Endothelial cell of umbilical vein (primary cell): ENCODE measurements around the gene CFLAR. TPM values are rescaled to one million over a fixed set of nuclear protein-coding genes. Genes with fewer than 3 reads are reported as not detected.
A peak's percentile ranks its signal among the peaks of the same experiment; 100 is the strongest.

ENCODE experiments used
- BruUV-seq: library from RNA; stranded (reverse); fragments of 400-500 nt; replicated peaks from 2 replicates; lab custom pipeline; 2021; lab: Mats Ljungman, UMichigan
- CTCF ChIA-PET: fragments of 300-600, 350-600 bp; sonication (Branson Sonifier 250); formaldehyde crosslinking; loops from one replicate; lab custom pipeline; 2021; ENCODE audit warnings: antibody characterized with exemption, inconsistent platforms; lab: Charles Lee
- POLR2A ChIA-PET: fragments of 300-600, 350-600 bp; sonication (Branson Sonifier 250); formaldehyde crosslinking; loops from one replicate; lab custom pipeline; 2021; ENCODE audit warnings: antibody characterized with exemption, inconsistent platforms; lab: Charles Lee
- DNase-seq: peaks from one replicate; pipeline ENCODE4 v3.0.0-alpha.2; 2011; ENCODE audit warnings: low read depth, low spot score
- FAIRE-seq: peaks from 2 replicates; lab custom pipeline; 2011; peaks lifted over from hg19 to GRCh38; lab: Jason Lieb, UNC
- H2AFZ ChIP-seq: 2 replicates; pipeline ENCODE4 v1.6.0; 2012; ENCODE audit warnings: low read depth, low read length, control low read depth, inconsistent platforms
- H3K27ac ChIP-seq: 2 replicates; pipeline ENCODE4 v1.5.1; 2011; ENCODE audit warnings: low read depth, mild to moderate bottlenecking, control low read depth, low read length, moderate library complexity; ENCODE audit not compliant: insufficient read depth
- H3K27me3 ChIP-seq, 2 experiments: 2 replicates each; pipeline versions ENCODE4 v1.6.0 to v1.6.1; 2011; ENCODE audit warnings: low read length in 2 of 2, mixed read lengths in 1 of 2; ENCODE audit not compliant: control insufficient read depth in 2 of 2, insufficient read depth in 2 of 2
- H3K36me3 ChIP-seq, 2 experiments: 2 replicates in 1 of 2; 3 replicates in 1 of 2; pipeline ENCODE4 v1.5.1; 2011; ENCODE audit warnings: low read length in 2 of 2, mild to moderate bottlenecking in 1 of 2, moderate library complexity in 1 of 2; ENCODE audit not compliant: control insufficient read depth in 2 of 2, insufficient read depth in 2 of 2; ENCODE audit errors: extremely low read depth in 1 of 2
- H3K4me1 ChIP-seq: 3 replicates; pipeline ENCODE4 v1.5.1; 2011; ENCODE audit warnings: mild to moderate bottlenecking, low read length; ENCODE audit not compliant: control insufficient read depth, insufficient read depth; ENCODE audit errors: extremely low read depth
- H3K4me2 ChIP-seq: 2 replicates; pipeline ENCODE4 v1.6.1; 2011; ENCODE audit warnings: low read length, control low read depth, mixed read lengths; ENCODE audit not compliant: insufficient read depth
- H3K4me3 ChIP-seq, 3 experiments: fragments of 200-600 bp in 1 of 3; sonication (generic), shearing (Covaris generic) in 1 of 3; replicated peaks in 1 of 3; 2 replicates each; pipeline ENCODE4 v1.5.1; 2011 to 2016; ENCODE audit warnings: control low read depth in 3 of 3, low read length in 3 of 3, mild to moderate bottlenecking in 2 of 3, inconsistent platforms in 1 of 3, low read depth in 1 of 3, moderate library complexity in 1 of 3; ENCODE audit not compliant: insufficient read depth in 1 of 3
- H3K79me2 ChIP-seq: 2 replicates; pipeline ENCODE4 v1.6.0; 2012; ENCODE audit warnings: low read length, inconsistent platforms; ENCODE audit not compliant: control insufficient read depth, insufficient read depth
- H3K9ac ChIP-seq: replicated peaks from 2 replicates; pipeline ENCODE3; 2011; ENCODE audit warnings: low read length, control low read depth; ENCODE audit not compliant: insufficient read depth; ENCODE audit errors: extremely low read depth
- H3K9me1 ChIP-seq: replicated peaks from 3 replicates; pipeline ENCODE4 v1.6.0; 2011; ENCODE audit warnings: mild to moderate bottlenecking, low read length; ENCODE audit not compliant: control insufficient read depth, insufficient read depth; ENCODE audit errors: extremely low read depth
- H3K9me3 ChIP-seq: replicated peaks from 2 replicates; pipeline ENCODE4 v1.5.1; 2012; ENCODE audit warnings: low read length, inconsistent platforms; ENCODE audit not compliant: control insufficient read depth, insufficient read depth
- H4K20me1 ChIP-seq: replicated peaks from 2 replicates; pipeline ENCODE3; 2011; ENCODE audit warnings: mild to moderate bottlenecking, low read length; ENCODE audit not compliant: control insufficient read depth, insufficient read depth; ENCODE audit errors: extremely low read depth
- EZH2 ChIP-seq: IDR thresholded peaks from 2 replicates; pipeline ENCODE4 v1.6.1; 2012; ENCODE audit warnings: borderline replicate concordance, low read depth, mild to moderate bottlenecking, moderate library complexity, low read length, inconsistent platforms; ENCODE audit not compliant: severe bottlenecking
- FOS ChIP-seq: IDR thresholded peaks from 2 replicates; pipeline ENCODE4 v1.6.1; 2011; ENCODE audit warnings: mild to moderate bottlenecking, low read length, moderate library complexity, borderline replicate concordance; ENCODE audit not compliant: insufficient read depth
- GATA2 ChIP-seq: IDR thresholded peaks from 2 replicates; pipeline ENCODE4 v1.7.0; 2011; ENCODE audit warnings: low read depth, mild to moderate bottlenecking, moderate library complexity, mixed read lengths, low read length; ENCODE audit not compliant: insufficient read length, insufficient read depth
- JUN ChIP-seq: IDR thresholded peaks from 2 replicates; pipeline ENCODE4 v1.6.1; 2011; ENCODE audit warnings: borderline replicate concordance, low read depth; ENCODE audit not compliant: insufficient read length, insufficient read depth
- POLR2A ChIP-seq: IDR thresholded peaks from 2 replicates; pipeline ENCODE4 v1.6.1; 2012; ENCODE audit warnings: low read depth, mild to moderate bottlenecking, control low read depth, low read length
- POLR2AphosphoS5 ChIP-seq: IDR thresholded peaks from 2 replicates; pipeline ENCODE4 v1.6.1; 2012; ENCODE audit warnings: low read depth, mild to moderate bottlenecking, control low read depth, low read length, moderate library complexity; ENCODE audit not compliant: insufficient read depth
- dilution Hi-C: fragments of 300-500 bp; cut with MboI; formaldehyde crosslinking; loops from one replicate; pipeline ENCODE4 v1.15.0; 2019; ENCODE audit warnings: low sequenced_read_pairs; ENCODE audit not compliant: extremely low pct_ligation_motif_present
- intact Hi-C: fragments of 100-400 bp; cut with micrococcal nuclease; formaldehyde crosslinking; loops from one replicate; pipeline ENCODE4 v1.10.0; 2022
- polyA plus RNA-seq, 4 experiments: library from polyadenylated mRNA; depleted of rRNA in 3 of 4; stranded (reverse) in 3 of 4; unstranded in 1 of 4; fragments of >200 nt; gene quantifications; 2 replicates each; pipeline versions ENCODE4 v1.2.1 to v1.2.3, GENCODE V29; 2011 to 2012; ENCODE audit warnings: missing spikeins in 1 of 4
- total RNA-seq: library from RNA; stranded (reverse); gene quantifications from 2 replicates; pipeline ENCODE4 v1.2.3, GENCODE V29; 2021
- TF ChIP-seq, protein P1 (sequence below): IDR thresholded peaks from 2 replicates; pipeline ENCODE4 v1.6.1; 2011; ENCODE audit not compliant: insufficient read depth, insufficient read length
- TF ChIP-seq, protein P2 (sequence below), 2 donors: IDR thresholded peaks; 1 replicate in 1 of 2; 2 replicates in 1 of 2; pipeline ENCODE4 v1.5.1; 2011; ENCODE audit warnings: low read length in 2 of 2, mild to moderate bottlenecking in 2 of 2, moderate library complexity in 2 of 2, control low read depth in 1 of 2, inconsistent platforms in 1 of 2, low read depth in 1 of 2; ENCODE audit not compliant: insufficient read depth in 1 of 2; ENCODE audit errors: extremely low read depth in 1 of 2

CFLAR gene
- total and polyA plus RNA-seq, 2 donors (not counting 3 experiments of a cell fraction or from before 2014, with no cell fraction given) = 104 to 260 TPM

DNA sequence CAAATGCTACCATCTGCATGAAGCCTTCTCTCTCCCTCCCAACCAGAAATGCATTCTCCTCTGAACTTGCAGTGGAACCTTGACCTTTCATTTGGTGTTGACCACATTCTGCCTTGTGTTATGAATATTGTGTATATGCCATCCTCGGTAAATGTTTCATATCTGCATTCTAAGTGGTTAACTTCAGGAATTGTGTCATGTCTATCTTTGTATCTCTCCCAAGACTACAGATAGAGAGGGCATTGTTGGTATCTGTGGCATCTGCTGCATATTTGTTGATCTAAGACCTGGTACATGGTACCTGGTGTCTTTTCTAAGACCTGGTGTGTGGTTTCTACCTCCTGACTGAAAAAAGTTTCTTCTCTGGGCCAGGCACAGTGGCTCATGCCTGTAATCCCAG lies 101.0 kb downstream of the CFLAR start:
- peaks cover 27% of the 10 kb centered on the region for H3K4me1 ChIP-seq
- intact Hi-C loops (no loop called here), dilution Hi-C loops (no loop called here)
- BruUV-seq = no TSS peak
- no peak for DNase-seq
- no peaks in the 10 kb centered on the region for H3K27me3 ChIP-seq
- no peaks in the 10 kb centered on the region for H3K79me2 ChIP-seq
- no peak overlapping the region for H3K9ac ChIP-seq
- no peak overlapping the region for H2AFZ ChIP-seq
- no peak for FAIRE-seq
- H3K4me2 ChIP-seq = no peak overlapping the region
- ChIA-PET POLR2A (no interaction called here), CTCF (no interaction called here)
- H3K36me3 ChIP-seq = peaks cover 0 to 9% of the 10 kb centered on the region in 2 experiments
- H3K9me3 ChIP-seq = no peaks in the 10 kb centered on the region
- TF ChIP-seq FOS = no peak
- TF ChIP-seq JUN = no peak
- no peak for TF ChIP-seq GATA2
- TF ChIP-seq, protein P1, sequence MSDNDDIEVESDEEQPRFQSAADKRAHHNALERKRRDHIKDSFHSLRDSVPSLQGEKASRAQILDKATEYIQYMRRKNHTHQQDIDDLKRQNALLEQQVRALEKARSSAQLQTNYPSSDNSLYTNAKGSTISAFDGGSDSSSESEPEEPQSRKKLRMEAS = no peak
- TF ChIP-seq POLR2AphosphoS5 = no peak
- no peak for TF ChIP-seq EZH2
- TF ChIP-seq POLR2A = no peak
- no peak overlapping the region for H3K4me3 ChIP-seq
- no peaks in the 10 kb centered on the region for H4K20me1 ChIP-seq
- no peak overlapping the region for H3K27ac ChIP-seq
- H3K9me1 ChIP-seq = no peaks in the 10 kb centered on the region

GRCh38 chr2:201218780-201219179 lies 102.8 kb downstream of the CFLAR start:
- FAIRE-seq = no peak
- Histone ChIP-seq H3K4me1 (peaks cover 26% of the 10 kb centered on the region), H3K4me3 (no peak overlapping the region), H3K9me1 (no peaks in the 10 kb centered on the region), H4K20me1 (no peaks in the 10 kb centered on the region), H3K9ac (no peak overlapping the region), H3K4me2 (no peak overlapping the region), H3K27ac (peak overlapping the region; percentile 53), H3K9me3 (no peaks in the 10 kb centered on the region), H3K36me3 (peaks cover 0 to 9% of the 10 kb centered on the region in 2 experiments), H3K27me3 (no peaks in the 10 kb centered on the region), H2AFZ (no peak overlapping the region), H3K79me2 (no peaks in the 10 kb centered on the region)
- ChIA-PET CTCF (interaction anchor here (1.0 to 6.7 kb wide), 3 partner anchors 14 to 41 kb away, joined by 3 to 71 read pairs (median 12); no protein-coding TSS in a partner anchor), POLR2A (no interaction called here)
- no TSS peak for BruUV-seq
- intact Hi-C loops (no loop called here), dilution Hi-C loops (no loop called here)
- peak; percentile 26 for DNase-seq
- TF ChIP-seq JUN (peak; percentile 62), EZH2 (no peak)
- TF ChIP-seq, protein P2, sequence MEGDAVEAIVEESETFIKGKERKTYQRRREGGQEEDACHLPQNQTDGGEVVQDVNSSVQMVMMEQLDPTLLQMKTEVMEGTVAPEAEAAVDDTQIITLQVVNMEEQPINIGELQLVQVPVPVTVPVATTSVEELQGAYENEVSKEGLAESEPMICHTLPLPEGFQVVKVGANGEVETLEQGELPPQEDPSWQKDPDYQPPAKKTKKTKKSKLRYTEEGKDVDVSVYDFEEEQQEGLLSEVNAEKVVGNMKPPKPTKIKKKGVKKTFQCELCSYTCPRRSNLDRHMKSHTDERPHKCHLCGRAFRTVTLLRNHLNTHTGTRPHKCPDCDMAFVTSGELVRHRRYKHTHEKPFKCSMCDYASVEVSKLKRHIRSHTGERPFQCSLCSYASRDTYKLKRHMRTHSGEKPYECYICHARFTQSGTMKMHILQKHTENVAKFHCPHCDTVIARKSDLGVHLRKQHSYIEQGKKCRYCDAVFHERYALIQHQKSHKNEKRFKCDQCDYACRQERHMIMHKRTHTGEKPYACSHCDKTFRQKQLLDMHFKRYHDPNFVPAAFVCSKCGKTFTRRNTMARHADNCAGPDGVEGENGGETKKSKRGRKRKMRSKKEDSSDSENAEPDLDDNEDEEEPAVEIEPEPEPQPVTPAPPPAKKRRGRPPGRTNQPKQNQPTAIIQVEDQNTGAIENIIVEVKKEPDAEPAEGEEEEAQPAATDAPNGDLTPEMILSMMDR (IDR thresholded peaks at IDR 0.05; ENCODE audit: extremely low read depth in 1 of 2, insufficient read depth in 1 of 2, low read depth in 1 of 2, low read length in 2 of 2) = no peak
